Esophagus squamous epithelium (tissue), 4 donors: ENCODE data around the gene EVL.

ENCODE experiments used
- CTCF ChIP-seq, 6 experiments: fragments of 450-650 bp in 4 of 6; fragments of 200-600 bp in 2 of 6; sonication (generic) in 2 of 6; IDR thresholded peaks; one replicate each; pipeline ENCODE4 v1.5.1; 2016 to 2019; ENCODE audit warnings: antibody characterized with exemption in 6 of 6, mild to moderate bottlenecking in 4 of 6, moderate library complexity in 4 of 6
- POLR2A ChIP-seq, 4 donors: fragments of 450-650 bp; IDR thresholded peaks; one replicate each; pipeline ENCODE4 v1.6.1; 2017; ENCODE audit warnings: antibody characterized with exemption in 4 of 4, mild to moderate bottlenecking in 4 of 4, moderate library complexity in 3 of 4

GRCh38 chr14:100165831-100166440, 100.7 kb downstream of the EVL start:
- no peak for TF ChIP-seq CTCF (IDR thresholded peaks at IDR 0.05)
- no peak for TF ChIP-seq POLR2A (IDR thresholded peaks at IDR 0.05)
